GM19043 (cell line): ENCODE measurements around the gene ASPSCR1.

Experiments
- ATAC-seq: cut with Tn5 transposase; IDR thresholded peaks from one replicate; pipeline ENCODE4 v1.9.1; 2021; ENCODE audit warnings: low read depth; ENCODE audit not compliant: unreplicated experiment

The ASPSCR1 gene, protein sequence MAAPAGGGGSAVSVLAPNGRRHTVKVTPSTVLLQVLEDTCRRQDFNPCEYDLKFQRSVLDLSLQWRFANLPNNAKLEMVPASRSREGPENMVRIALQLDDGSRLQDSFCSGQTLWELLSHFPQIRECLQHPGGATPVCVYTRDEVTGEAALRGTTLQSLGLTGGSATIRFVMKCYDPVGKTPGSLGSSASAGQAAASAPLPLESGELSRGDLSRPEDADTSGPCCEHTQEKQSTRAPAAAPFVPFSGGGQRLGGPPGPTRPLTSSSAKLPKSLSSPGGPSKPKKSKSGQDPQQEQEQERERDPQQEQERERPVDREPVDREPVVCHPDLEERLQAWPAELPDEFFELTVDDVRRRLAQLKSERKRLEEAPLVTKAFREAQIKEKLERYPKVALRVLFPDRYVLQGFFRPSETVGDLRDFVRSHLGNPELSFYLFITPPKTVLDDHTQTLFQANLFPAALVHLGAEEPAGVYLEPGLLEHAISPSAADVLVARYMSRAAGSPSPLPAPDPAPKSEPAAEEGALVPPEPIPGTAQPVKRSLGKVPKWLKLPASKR

DNA sequence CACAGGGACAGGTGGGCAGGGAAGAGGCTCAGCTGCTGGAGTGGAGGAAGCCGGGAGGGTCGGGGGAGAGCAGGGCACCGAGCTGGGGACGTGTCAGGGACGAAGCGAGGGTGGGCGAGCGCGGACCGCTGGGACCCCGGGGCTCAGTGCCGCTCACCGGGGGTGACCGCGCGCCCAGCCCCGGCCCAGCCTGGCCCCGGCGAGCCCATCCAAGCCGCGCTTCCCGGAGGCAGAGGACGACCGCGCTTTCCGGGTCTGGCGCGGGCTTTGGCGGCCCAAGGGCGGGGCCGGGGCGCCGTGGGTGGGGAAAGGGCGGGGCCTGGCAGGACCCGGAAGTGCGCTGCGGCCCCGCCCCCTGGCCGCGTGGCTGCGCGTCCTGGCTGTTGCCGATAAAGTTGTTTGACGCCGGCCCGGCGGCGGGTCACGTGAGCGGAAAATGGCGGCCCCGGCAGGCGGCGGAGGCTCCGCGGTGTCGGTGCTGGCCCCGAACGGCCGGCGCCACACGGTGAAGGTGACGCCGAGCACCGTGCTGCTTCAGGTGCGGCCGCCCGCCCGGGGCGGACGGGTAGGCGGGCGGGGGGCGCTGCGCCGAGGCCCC, at the start of gene ASPSCR1:
TSS of gene ASPSCR1 (plus strand) at position 419 of the 598 bp plus-strand sequence. CDS start at position 437, 18 bp downstream.
- peak; percentile 58 for ATAC-seq

DNA sequence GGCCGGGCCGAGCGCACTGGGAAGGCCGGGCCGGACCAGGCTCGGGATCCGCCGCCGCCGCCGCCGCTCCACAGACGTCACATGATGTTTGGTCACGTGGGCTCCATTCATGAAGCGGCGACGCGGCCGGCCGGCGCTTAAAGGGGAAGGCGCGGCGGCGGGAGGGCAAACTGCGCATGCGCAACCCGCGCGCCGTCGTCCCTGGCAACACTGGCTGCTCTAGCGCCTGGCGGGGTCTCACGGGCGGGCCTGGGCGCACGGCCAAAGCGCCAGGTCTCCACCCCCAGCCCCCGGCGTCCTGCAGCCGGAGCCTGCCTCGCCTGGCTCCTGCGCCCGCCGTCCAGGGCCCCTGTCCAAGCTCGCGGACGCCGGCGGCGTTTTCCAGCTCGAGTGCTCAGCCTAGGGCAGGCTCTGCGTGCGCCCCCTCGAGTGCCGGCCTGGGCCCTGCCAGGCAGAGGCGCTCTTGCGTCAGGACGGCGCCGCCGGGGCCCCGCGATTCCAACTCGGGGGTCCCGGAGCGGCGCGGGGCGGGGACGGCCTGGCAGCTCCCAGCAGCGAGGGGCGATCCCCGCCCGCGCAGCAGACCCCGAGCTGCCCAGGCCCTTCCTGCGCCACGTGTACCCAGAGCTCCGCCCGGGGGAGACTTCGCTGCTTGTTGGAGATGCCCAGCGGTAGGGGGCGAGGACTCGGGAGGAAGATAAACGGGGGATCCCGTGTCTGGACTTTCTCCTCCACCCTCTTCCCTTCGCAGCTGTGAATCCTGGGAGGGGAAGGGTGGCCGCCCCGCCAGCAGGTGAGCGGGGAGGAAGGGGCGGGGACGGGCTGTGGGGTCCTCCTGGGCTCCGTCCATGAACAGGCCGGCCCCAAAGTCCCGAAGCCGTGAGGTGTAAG, 49.5 kb upstream of the ASPSCR1 start, which contains the start of gene MAFG:
TSS of gene MAFG (minus strand) at position 83 of the 891 bp plus-strand sequence. CDS start 4,550 bp downstream, outside the sequence.
- ATAC-seq: peak; percentile 71

DNA sequence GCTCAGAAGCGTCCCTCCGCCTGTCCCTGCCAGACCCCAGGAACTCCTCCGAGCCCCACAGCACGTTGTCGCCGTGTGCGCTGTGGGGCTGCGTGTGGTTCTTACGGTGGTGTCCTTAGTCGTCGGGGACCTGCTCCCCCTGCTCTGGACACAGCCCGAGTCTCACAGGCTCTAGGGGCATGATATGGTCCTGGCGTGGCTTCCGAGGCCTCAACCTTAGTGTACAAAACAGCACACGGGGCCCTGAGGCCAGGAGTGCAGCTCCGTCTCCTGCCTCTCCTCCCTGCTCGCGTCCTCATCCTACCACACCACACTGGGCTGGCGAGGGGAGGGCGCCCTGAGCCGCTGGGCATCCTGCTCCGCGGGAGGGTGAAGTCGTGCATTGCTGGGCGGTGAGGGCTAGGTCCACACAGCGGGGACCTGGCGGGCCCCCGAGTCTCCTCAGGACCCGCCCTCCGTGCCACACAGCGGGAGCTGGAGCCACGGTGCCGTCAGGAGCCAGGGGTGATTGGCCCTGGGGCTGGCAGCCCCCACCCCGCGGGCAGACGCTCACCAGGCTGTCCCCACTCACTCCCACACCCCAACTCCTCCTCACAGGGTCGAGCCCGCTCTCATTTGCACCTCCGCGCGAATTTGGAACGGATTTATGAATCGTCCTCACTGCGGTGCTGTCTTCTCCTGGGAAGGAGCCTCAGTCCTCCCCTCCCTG, 48.7 kb upstream of the ASPSCR1 start:
- no peak for ATAC-seq

DNA sequence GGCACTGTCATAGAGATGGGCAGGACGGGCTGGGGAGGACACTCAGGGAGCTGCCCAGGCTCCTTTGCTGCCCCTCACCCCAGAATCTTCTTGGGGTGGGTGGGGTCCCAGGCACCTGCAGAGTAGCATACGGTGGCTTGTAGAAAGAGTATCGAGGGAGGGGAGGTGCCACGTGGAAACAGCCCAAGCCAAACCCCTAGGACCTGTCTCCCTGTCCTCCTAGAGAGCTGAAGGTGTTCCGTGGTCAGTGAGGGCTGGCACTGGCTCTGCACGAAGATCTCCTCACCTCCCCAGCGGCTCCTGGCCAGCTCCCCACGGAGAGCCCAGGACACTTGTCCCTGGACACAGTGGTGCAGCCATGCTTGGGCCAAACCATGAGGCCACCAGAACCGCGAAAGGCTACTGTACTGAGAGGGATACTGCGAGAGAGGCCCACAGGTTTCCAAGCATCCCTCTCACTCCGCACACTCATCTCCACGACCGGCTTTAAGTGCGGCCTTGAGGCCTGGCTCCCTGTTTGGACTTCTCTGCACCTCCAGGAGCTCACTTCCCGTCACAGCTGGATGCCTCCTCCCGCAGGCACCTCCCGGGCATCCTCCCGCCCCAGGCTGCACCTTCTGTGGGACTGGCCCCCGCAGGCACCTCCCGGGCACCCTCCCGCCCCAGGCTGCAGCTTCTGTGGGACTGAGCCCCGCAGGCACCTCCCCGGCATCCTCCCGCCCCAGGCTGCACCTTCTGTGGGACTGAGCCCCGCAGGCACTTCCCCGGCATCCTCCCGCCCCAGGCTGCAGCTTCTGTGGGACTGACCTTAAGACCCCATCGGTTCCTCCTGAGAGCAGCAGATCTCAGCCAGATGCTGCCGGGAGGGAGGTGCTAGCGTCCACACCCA, 47.9 kb upstream of the ASPSCR1 start:
- ATAC-seq: no peak

DNA sequence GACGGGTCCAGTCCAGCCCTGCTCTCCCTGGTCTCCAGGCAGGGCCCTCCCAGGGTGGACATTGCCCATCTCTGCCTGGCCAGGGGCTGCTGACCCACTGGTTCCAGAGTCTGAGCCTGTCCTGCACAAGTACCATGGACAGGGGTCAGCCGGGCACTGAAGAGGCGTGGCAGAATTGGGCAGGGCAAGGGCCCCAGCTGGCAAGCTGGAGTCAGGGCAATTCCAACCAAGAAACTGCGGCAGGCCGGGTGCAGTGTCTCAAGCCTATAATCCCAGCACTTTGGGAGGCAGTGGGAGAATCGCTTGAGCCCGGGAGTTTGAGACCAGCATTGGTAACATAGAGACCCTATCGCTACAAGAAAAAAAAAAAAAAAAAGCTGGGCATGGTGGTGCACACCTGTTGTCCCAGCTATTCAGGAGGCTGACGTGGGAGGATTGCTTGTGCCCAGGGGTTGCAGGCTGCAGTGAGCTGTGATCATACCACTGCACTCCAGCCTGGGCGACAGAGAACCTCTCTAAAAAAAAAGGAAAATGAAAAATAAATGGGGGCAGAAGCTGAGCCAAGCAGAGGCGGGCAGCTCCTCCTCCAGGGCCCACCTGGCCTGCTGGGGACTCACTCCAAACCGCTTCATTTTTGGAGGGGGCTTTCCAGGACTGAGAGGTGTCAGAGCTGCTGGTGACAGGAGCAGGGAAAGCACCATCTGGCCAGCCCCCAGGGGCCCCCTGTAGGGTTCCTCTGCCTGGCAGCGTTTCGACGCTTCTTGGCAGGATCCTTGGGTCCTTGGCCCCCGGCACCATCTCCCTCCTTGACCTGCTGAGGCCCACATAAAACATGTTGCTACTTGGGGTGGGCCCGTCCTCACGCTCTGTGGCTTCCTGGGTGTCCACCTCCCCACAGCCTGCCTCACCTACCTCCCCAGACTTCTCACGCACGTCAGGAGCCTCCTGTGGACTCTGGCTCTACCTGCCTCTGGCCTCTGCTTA, 47.0 kb upstream of the ASPSCR1 start:
- ATAC-seq: no peak

DNA sequence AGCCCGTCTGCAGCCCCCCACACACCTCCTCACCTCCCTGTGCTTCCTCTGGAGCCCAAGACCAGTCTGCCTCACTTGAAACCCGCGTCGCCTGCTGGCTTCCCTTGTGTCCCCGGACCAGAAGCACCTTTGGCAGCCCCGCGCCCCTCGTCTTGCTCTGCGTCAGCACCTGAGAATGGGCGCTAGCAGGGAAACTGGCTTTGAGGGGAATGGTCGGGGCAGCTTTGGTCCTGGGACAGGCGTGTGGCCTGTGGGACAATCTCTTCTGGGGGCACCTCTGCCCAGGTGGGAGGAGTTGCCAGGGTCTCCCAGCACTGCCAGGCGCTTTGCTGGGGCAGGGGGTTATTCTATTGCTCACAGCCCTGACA, 46.3 kb upstream of the ASPSCR1 start:
- ATAC-seq: no peak

DNA sequence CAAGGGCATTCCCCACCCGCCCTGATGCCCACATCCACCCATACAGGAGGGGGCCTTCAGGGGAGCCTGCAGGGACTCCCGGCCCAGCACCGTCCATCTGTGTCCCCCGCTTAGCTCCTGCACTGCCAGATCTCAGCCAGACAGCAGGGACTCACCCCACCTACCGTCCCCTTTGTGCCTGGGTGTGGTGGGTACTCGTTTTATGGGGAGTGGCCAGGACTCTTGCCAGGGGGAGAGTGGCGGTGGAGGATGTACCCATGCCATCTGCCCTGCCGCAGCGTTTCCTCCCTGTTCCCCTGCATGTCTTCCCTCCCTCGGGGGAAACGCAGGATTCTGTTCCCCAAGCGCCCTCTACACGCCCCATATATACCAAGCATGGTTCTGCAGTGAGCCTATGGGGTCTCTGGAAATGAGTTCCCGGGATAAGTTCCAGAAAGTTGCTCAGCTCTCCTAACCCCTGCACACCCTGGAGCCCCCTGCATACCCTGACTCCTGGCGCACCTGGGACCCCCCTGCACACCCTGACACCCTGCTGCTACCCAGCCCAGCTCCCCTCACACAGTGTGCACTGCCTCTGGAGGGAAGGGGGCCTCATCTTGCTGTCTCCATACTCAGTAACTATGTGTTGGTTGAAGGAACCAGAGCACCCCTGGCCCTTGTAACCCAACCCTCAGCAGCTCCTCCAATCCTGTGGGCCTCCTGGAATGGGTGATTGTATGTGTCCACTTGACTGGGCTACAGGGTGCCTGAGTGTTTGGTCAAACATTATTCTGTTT, 45.7 kb upstream of the ASPSCR1 start:
- no peak for ATAC-seq

DNA sequence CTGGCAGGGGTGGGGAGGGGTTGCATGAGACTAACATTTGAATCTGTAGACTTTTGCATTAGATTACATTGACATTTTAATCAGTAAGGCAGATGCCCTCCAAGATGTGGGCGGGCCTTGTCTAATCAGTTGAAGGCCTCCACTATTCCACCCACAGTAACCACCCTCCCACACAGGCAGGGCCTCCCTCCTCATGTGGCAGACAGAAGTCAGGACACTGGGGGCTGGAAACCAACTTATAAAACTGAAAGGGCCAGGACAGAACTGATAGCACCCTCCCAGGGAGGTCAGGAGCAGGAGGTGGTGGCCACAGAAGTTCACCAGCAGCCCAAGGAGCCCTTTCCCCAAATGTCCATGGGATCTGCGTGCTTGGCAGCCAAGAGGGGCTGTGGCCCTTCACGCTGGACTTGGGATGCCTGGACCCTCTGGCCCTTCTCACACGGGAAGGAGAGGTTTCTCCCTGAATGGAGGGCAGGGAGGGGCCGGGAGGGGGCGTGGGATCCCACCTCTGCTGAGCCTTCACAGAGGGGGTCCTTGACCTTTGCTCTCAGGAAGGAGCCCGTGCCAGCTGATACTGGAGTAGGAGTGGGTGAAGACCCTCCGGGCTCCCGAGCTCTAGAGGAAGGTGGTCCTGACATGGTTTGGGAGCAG, 45.0 kb upstream of the ASPSCR1 start:
- ATAC-seq: no peak

DNA sequence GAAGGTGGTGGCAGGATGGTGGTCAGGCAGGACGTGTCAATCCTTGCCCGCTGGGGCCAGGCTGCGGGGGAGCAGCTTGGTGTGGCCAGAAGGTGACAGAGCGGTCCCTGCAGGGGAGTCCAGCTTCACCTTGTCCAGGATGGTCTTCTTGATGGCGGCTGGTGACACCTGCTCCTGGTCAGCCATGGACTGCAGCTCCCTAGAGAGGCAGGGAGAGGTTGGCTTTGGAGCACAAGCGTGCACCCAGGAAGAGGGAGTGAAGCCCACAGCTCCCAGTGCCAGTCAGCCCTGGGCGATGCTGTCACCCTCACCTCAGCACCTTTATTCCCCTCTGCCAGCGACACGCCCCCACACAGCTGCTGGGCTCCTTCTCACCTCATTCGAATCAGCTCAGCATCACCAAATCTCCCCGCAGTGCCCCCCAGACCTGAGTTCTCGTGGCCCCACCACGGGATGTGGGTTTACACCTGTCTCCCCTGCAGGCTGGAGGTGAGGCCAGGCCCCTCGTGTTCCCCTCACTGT, 44.2 kb upstream of the ASPSCR1 start:
- no peak for ATAC-seq

DNA sequence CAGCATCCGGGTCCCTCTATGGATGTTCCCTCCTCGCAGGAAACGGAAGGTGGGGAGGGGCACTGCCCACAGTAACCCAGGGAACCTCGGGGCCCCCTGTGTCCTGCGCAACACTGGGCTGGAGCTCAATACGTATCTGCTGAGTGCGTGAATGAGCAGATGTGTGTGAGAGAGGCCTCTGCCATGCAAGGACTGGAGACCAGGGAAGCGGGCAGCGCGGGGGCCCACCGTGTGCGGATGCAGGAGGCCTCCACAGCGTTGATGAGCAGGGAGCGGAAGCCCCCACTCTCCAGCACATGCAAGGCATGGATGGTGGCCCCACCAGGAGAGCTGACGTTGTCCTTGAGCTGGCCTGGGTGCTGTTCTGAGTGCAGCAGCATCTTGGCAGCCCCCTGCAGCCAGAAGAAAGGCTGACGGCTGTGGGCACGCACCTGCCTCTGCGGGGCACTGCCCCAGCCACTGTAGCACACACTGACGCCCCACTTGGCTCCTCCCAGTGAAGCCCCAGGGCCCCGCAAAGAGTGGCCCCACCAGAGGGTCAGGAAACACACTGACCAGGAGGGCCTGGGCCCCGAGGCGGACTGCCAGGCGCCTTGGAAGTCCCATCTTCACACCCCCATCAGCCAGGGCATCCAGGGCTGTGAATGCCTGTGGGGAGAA, 43.2 kb upstream of the ASPSCR1 start:
- no peak for ATAC-seq

DNA sequence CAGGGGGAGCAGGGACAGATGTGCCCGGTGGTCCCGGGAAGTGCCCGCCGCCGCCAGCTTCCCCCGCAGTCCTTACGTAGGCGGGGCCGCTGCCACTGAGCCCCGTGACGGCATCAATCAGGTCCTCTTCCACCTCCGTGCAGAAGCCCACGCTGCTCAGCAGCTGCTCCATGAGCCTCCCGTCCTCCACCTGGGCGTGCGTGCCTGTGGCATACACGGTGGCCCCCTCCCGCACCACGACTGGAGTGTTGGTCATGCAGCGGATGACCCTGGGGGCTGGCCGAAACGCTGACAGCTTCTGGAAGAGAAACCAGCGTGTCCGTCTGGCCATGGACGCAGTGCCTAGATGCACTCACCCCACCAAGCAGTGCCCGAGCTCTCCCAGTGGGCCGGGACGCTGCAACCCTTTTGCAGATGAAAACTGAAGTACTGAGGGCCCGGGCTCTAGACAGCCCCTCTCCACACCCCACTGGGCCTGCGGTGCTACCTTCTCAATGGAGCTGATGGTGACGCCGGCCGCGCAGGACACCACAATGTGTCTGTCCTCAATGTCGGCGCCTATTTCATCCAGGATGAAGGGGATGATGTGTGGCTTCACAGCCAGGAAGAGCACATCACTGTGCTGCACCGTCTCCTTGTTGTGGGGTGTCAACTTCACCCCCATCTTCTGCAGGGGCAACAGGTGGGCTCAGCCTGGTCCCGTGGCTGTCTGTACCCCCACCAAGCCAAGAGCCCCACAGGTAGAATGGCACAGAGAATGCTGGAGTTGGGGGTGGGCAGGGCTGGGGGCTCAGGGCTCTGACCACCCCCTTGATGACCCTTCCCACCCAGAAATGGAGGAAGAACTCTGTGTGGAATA, 42.4 kb upstream of the ASPSCR1 start:
- no peak for ATAC-seq

DNA sequence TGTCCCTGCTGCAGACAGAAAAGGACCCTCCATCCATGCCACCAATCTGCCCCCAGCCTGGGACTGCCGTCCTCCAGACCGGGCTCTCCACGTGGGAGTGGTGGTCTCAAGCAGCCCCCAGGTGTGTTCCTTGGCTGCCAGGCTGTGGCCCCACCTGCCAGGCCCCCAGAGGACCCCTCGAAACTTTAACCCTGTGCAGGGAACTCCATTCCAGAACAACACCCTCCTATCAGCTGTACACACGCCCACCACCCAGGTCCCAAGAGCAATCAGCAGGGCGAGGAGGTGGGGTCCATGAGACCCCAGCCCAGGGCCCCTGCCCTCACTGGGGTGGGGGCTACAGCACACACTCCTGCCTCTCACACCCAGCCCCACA, 41.7 kb upstream of the ASPSCR1 start:
- no peak for ATAC-seq

DNA sequence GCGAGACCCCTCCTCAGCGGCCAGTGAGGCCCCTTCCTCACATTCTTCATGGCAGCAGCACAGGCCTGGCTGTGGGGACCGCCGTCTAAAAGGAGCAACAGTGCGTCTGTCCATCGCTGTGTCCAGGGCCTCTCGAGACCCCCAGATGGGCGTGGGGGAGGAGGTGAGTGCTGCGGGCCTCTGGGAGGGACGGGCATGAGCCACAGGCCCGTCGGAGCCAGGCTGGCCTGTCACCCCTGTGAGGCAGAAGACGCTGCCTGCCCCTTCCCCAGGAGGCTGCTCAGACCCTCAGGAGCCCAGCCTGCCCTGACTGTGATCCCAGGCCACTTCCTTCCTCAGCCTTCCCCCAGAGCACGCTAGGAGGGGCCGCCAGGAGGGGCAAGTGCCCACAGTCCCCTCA, 38.2 kb upstream of the ASPSCR1 start:
- no peak for ATAC-seq

DNA sequence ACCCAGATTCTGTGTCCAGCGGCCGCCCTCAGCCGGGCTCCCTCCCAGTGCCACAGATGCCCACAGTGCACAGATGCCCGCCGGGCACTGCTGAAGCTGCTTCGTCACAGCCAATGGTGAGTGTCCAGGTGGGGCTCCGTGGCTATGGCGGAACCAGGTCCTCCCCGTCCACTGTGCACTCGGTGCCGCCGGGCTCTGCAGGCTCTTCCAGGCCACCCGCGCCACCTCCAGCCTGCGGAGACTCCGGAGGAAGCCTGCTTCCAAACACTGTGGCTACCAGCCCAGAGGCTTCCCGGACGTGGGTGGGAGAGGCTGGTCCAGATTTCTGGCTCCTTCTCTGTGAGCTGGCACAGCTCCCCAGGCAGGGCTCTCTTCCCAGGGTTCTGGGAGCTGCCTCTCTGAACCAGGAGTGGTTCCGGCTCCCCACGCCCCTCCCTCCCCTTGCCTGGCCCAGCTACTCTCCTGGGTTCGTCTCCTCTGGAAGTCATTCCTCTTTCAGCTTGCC, 37.5 kb upstream of the ASPSCR1 start:
- ATAC-seq: no peak
